TTC549 (cell line): ENCODE results near the gene KLHL1.

ENCODE experiments used
- FAIRE-seq: peaks from 2 replicates; lab custom pipeline; 2012; peaks lifted over from hg19 to GRCh38; lab: Jason Lieb, UNC

The KLHL1 gene

DNA sequence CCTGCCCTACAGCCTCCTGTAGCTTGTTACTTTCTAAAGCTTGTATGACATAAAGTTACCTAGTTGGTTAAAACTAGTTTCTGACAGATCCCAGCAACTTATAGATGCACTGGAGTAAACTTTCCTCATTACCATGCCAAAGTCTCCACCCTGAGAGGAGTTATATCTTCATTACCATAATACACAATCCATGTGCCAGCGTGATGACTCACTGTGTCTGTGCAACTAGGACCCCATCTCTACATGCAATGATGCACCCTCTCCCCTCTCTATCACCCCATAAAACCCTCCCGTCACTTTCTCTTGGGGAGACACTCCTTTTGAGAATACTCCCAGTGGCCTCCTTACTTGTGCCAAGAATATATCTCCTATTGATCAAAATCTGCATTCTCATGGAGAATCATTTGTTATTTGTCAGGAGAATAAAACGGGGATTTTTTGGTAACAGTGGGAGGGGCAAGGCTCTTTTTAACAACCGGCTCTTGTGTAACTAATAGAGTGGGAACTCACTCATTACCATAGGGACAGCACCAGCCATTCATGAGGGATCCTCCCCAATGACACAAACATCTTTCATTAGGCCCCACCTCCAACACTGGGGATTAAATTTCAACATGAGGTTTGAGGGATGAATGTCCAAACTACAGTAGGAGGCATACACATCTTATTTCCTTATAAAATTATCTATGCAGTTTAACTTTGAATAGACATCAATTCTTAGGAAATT is 235.8 kb downstream of the KLHL1 start:
- FAIRE-seq, result no peak

DNA sequence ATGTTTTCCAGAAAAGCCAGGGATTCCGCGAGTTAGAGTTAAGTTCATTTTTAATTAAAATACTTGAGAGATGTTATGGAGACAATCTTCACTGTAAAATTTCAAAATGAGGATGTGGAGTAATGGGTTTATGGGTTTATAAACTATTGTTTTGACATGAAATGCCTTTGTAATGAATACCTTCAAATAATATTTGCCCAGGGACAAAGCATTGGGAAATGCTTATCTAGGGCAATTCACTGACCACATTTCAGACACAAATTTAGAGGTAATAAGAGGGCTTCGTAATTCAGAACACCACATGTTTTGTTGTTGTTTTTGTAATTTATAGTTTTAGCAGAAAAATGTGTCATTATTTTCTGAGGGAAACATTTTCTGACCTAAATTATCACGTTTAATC is 241.7 kb downstream of the KLHL1 start:
- no peak for FAIRE-seq

DNA sequence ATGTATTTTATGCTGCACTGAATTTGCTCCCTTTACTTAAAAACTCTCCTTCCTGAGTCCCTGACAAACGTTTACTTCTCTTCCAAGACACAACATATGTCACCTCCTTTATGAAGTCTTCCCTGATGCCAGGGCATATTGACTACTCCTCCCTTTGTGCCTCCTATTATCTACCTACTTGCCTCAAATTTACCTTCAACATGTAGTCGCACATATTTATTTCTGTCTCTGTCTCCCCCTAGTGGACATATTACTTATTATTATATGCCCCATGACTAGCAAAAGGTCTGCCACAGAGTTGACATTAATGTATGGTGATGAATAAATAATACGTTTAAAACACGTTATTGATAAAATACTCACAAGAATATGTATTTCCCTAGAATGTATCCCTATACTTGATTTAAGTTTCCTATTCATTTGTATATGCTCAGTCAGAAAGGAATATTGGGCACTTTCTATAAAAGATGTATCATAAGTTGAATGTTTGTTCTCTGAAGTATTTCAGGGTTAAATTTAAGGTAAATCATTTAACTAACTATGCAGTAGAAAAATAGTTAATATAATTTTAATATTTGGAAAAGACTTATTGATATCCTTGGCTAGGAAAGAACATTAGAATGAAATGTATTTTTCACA is 250.9 kb downstream of the KLHL1 start:
- FAIRE-seq, result peak; percentile 58

DNA sequence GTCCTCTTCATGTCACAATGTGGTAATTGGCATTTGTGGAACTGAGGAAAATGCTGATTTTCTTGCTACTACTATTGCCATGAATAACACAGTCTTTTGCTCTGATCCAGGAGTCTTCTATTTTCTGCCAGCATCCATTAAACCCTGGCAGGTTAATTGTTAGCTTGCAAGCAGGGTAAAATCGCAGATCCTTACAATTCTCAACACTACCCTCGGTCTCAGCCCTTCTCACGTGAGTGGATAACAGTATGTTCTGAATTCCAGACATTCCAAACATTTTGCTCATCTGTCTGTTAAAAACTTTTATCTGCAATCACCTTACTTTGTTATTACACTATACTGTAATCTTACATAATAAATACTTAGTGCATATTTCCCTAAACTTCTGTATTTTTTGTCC is 251.9 kb downstream of the KLHL1 start:
- no peak for FAIRE-seq

DNA sequence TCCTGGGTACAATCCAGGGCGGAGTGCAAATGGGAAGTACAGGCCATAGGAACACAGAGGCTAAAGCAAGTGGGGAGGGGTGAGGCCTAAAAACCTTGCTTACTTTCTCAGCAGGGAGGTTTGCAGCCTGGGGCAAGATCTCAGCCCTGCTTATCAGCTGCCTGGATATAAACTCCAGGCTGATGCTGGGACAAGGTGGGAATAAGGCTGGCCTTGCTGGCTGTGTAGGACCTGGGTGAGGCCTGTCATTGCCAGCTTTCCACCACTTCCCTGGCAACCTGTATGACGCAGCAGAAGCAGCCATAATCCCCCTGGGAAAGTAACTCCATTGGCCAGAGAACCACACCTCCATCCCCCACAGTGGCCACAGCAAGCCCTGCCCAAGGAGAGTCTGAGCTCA is 279.7 kb downstream of the KLHL1 start:
- no peak for FAIRE-seq

DNA sequence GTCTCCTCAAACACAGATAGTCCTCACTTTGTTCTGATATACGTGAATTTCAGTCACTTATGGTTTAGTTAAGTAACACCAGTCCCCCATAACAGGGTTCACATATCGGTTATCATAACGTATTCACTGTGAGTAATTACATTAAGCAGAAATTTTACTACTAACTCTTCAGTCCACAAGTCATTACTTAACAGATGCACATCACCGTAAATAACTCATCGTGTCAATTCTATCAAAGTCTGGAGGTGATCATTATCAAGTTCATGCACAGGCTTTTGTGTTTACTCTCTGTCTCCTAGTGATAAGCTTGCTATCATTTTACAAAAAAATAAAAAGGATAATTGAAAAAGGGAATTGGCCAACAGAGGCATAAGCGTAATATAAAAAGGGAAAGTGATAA is 288.1 kb downstream of the KLHL1 start:
- FAIRE-seq, result no peak

DNA sequence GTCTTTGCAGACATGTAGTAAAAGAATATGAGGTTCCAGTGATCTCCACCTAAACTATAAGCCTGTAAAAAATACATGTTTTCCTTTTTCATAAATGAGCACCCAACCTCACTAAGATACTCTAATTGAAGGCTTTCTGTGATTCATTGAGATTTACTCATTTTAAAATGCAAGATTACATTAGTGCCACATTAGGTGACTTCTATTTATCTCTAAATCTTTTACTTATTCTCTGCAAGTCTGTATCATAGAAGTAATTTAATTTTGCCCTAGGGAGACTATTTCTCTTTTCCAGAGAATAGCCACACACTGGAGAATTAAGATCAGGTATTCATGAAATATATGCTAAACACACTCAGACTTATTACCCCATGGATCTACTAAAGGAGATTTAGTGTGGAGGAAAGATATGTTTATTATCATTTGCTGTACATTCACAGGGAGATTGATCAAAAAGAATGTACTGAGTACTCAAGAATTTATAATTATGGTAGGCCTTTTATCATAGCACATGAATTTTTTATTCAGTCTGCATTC is 290.9 kb downstream of the KLHL1 start:
- FAIRE-seq, result no peak

DNA sequence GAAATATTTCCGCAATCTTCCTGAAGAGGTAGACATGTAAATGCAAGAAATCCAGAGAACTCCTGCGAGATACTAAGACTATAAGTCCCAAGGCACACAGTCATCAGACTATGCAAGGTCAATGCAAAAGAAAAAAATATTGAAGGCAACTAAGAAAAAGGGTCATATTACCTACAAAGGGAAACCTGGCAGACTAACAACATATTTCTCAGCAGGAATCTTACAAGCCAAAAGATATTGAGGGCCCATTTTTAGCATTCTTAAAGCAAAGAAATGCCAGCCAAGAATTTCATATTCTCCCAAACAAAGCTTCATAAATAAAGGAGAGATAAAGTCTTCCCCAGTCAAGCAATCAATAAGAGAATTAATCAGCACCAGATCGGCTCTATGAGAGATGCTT is 299.1 kb downstream of the KLHL1 start:
- no peak for FAIRE-seq

DNA sequence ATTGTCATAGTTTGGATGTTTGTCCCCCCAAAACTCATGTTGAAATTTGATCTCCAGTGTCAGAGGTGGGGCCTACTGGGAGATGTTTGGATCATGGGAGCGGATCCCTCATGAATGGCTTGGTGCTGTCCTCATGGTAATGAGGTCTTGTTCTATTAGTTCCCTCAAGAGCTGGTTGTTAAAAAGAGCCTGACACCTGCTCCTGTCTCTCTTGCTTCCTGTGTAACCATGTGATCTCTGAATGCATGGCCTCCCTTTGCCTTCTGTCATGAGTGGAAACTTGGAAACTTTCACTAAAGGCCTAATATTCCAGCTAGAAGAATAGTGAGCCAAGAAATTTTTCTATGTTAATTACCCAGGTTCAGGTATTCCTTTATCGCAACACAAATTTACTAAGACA is 312.0 kb downstream of the KLHL1 start:
- no peak for FAIRE-seq

DNA sequence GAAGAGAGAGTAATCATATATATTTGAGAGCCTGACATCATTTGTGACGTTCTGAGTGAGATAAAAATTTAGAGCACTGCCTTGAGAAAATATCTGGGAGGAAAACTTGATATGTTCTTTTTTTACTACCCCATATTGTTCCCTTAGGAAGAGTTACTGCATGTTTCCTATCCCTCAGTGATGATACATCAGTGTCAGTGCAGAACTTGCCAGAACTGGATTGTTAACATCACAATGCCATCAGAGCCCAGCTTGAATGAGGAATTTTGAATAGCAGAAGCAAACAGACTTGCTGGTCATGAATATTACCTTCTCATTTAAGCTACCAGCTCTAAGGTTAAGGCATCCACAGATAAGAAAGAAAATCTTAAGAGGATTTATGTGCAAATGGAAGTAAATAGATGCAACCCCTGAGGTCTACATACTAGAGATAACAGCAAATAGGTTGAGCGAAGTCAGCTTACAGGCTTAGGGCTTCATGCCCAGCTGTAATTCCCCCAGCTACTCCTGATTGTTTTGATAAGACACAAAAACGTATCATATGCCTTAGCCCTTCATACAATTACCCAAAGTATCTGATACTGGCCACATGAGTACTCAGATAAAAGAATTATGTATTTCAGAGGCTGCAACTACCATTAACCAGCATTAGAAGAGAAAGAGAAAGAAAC is 314.3 kb downstream of the KLHL1 start:
- FAIRE-seq, result no peak

DNA sequence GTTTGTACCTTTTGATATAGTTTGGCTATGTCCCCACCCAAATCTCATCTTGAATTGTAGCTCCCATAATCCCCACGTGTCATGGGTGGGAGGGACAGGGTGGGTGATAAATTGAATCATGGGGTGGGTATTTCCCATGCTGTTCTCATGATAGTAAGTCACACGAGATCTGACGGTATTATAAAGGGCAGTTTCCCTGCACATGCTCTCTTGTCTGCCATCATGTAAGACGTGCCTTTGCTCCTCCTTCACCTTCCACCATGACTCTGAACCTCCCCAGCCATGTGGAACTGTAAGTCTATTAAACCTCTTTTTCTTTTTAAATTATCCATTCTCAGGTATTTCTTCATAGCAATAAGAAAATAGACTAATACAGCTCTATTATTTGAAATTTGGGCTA is 331.3 kb downstream of the KLHL1 start:
- no peak for FAIRE-seq

DNA sequence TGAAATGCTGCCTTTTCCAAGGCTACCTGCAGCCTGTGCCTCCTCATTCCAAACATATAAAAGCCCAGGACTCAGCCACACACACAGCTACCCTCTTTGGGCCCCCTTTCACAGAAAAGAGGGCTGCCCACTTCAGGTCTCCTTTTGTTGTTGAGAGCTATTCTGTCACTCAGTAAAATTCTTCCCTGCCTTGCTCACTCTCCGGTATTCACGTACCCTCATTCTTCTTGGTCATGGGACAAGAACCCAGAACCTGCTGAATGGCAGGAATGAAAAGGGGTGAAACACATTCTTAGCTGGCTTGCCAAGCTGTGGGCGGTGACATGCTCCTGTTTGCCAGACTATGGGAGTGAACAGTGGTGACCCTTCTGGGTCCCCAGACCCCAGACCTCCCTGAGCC is 338.6 kb downstream of the KLHL1 start:
- no peak for FAIRE-seq

DNA sequence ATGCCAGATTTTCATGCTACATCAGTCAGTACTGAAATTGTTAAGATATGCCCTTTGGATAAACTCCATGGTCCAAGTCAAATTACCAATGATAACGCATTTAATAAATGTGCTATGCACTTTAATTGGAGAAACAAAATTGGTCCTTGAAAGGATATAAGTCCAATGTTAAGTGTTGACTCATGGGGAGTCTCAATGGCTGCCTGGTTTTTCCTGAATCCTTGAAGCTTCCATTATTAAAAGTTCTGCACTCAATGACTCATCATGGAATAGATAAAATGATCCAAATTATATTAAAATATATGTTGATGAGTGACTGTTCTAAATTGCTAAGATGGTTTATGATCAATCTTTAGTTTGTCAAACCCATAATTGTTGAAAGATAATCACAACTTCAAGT is 346.7 kb downstream of the KLHL1 start:
- FAIRE-seq, result no peak

DNA sequence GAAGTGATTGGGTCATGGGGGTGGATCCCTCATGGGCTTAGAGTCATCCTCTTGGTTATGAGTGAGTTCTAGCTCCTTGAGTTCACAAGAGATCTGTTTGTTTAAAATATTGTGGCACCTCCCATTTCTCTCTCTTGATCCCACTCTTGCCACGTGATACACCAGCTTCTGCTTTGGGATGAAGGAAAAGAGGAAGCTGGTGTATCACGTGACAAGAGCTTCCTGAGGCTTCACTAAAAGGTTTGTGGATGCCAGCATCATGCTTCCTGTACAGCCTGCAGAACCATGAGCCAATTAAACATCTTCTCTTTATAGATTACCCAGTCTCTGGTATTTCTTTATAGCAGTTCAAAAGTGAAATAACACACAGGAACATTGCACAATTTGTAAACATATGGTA is 353.2 kb downstream of the KLHL1 start:
- no peak for FAIRE-seq

DNA sequence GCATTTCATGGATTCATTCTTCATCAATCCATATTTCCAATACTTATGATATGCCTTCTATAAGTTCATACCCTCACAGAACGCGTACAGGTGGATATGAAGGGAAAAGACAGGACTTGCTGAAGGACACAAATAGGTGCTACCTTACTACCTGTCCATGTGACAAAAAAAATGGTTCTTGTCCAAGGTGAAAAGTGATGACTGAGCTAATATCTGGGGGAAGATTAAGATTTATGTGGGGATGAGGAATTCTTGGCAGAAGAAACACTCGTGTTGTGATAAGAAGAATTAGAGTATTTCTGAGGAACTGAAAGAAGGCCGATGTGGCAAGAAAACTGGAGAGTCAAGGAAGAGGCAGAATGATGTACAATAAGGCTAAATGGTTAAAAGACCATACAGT is 357.0 kb downstream of the KLHL1 start:
- FAIRE-seq, result no peak

DNA sequence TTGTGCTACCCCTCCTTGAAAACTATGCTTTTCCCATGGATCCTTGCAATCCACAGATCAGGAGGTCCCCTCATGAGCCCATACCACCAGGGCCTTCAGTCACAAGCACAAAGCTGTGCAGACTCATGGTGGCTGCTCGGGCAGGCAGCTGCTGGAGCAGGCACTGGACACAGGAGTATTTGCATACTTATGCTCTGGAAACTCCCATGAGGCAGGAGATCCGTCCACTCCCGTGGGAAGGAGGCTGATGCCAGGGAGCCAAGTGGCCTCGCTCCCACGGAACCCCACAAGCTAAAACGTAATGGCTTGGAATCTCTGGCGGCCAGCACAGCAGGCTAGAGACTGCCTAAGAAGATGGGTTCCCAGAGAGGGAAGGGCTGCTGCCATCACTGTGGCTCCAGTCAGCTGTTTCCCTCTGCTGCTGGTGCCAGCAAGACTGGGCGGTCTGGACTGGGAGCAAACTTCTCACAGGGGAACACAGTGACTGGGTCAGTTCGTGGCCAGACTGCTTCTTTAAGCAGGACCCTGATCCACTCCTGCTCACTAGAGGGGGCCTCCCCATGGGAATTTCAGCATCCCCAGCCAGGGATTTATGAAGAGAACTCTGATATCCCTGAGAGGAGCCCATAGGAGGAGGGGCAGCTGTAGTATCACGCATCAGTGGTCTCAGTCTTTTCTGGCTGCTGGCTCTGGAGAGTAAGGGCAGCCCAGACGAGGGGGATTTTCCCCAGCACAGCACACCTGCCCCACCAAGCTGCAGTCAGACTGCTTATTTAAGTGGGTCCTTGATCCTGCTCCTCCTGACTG is 370.9 kb downstream of the KLHL1 start:
- FAIRE-seq, result no peak

DNA sequence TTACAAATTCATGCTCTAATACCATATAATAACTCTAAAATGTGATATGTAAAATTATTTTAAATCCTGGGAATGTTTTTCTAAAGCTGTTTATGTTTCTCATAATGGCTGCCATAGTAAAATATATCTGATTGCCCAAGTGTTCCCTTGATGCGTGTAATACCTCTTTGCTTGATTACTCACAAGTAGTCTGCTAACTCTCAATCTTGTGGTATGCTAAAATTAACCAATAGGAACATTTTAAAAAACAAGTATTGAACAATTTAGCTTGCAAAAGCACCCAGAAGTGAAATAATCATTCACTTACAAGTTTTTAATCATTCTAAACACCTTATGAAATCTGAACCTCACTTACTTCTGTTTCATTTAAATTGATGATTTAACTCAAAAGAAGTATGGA is 386.6 kb downstream of the KLHL1 start:
- no peak for FAIRE-seq

DNA sequence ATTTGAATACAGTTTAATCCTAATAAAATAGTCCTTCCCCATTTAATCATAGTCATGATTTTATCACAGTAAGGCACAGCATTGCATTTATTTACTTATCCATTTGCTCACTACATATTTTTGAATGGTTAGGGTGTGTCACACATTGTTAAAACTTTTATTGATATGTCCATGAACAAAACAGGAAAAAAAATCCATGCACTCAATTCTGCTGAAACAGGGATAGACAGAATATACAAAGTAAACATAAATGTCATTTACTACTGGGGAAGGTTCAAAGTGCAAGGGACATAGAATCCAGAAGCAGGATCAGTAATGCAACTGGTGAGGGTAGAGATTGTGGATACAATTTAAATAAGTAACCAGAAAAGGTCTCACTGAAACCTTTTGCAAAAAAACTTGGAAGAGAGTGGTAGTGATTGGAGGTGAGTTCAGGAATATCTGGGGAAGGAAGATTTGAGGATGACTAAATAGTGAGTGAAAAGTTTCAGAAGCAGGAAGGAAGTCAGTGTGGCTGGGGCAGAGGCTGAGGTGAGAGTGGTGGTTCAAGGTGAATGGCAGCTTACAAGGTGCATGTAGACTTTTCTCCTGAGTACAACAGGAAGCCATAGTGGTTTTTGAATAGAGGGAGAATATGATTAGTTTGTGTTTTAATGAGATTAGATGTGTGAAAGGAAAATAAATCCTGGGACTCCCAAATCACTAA is 387.8 kb downstream of the KLHL1 start:
- no peak for FAIRE-seq

DNA sequence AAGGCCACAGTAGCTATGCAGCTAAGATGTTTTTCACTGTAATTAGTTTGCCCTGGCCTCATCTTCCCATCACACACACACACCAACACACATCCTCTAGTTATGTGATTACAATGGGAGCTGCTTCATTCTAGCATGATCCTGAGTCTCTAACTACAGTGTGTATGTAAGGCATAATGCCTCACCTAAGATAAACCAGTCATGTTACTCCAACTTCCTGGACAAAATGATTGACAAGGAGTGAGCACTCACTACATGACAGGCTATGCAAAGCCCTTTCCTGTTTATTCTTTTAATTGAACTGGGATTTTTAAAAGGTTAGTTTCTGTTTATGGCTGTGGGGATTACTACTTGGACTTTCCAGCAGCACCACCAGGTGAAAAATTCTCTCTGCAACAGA is 401.4 kb downstream of the KLHL1 start:
- FAIRE-seq, result no peak

DNA sequence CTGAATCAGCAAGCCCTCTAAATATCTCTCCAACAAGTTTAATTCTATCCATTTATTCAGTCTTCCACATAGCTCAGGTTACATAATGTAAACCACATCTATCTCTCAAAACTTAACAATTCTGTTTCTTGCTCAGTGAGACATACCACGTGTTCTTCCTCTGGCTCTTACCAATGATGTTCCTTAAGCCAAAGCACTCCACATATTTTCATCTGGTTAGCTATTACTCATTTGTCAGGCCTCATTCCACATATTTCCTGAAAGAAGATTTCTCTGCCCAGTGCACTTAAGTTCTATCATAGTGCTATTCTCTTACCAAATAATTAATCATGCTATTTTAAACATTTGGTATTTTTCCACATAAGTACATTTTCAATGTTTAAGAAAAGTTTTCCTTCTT is 403.9 kb downstream of the KLHL1 start:
- FAIRE-seq, result no peak

DNA sequence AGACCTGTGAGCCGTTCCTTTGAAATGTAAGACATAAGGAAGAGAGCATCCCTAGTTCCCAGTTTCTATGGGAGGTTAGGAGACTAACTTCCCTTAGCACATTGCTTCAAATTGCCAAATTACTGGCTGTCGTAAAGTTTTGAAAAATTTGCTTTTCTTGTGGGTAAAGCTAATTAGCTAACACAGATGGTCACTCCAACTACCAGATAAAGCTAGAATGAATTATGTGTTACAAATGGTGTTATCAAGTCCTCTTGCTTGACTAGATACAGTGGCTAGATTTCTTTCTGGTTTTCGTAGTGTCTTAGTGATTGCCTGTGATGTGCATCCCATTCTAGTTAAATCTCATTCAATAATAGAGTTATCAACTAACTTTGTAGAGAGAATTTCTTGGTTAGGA is 417.3 kb downstream of the KLHL1 start:
- no peak for FAIRE-seq
